ENCODE measurements around the gene CALML5. TPM values are rescaled to one million over a fixed set of nuclear protein-coding genes. Genes with fewer than 3 reads are reported as not detected.

CALML5 gene
- total and polyA plus RNA-seq, 7 donors = not detected

DNA sequence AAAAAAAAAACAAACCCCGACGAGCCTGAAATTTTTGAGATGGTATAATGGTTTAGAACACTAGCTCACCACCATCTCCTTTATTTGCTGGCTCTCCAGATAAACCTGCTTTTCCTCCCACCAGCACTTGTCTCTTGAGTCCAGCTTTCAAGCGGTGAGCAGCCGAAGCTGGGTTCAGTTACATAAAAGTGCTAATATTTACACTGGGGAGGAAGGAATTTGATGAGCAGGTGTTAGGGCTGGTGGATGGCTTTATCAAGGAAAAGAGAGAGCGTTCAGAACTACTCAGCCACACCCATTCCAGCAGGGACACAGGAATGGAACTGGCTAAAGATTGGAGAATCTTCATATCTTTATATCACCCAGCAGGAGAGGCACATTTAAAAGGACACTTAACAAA lies 18.8 kb upstream of the CALML5 start:
- Histone ChIP-seq H3K4me1 (no peaks in the 10 kb centered on the region), H3K4me3 (no peak overlapping the region), H3K9me3 (no peaks in the 10 kb centered on the region), H3K27me3 (no peaks in the 10 kb centered on the region), H3K27ac (no peak overlapping the region), H3K36me3 (no peaks in the 10 kb centered on the region)
- intact Hi-C loops (cut with DNase I) = no loop called here
- peak; percentile 42 for DNase-seq
- no peak for TF ChIP-seq EP300 (IDR thresholded peaks at IDR 0.05)
- TF ChIP-seq, protein P1, sequence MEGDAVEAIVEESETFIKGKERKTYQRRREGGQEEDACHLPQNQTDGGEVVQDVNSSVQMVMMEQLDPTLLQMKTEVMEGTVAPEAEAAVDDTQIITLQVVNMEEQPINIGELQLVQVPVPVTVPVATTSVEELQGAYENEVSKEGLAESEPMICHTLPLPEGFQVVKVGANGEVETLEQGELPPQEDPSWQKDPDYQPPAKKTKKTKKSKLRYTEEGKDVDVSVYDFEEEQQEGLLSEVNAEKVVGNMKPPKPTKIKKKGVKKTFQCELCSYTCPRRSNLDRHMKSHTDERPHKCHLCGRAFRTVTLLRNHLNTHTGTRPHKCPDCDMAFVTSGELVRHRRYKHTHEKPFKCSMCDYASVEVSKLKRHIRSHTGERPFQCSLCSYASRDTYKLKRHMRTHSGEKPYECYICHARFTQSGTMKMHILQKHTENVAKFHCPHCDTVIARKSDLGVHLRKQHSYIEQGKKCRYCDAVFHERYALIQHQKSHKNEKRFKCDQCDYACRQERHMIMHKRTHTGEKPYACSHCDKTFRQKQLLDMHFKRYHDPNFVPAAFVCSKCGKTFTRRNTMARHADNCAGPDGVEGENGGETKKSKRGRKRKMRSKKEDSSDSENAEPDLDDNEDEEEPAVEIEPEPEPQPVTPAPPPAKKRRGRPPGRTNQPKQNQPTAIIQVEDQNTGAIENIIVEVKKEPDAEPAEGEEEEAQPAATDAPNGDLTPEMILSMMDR (IDR thresholded peaks at IDR 0.05) = no peak
- 13 to 67% methylated on average over 5 of the region's 5 CpGs for WGBS, 2 donors

DNA sequence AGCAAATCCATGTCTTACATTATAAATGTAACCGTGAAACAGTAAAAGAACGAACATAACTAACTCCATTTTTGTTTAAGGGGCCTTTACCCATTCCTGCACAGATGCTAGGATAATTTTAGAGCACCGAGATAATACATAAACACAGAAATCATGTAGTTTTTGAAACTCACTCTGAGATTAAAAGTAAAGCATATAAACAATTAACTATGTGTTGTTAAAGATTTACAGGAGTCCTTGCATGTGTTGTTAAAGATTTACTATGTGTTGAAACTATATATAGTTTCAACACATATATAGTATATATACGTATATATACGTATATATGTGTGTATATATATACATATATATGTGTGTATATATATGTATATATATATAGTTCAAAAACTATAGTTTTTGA lies 18.2 kb upstream of the CALML5 start:
- Histone ChIP-seq H3K27me3 (no peaks in the 10 kb centered on the region), H3K27ac (no peak overlapping the region), H3K4me3 (no peak overlapping the region), H3K4me1 (no peaks in the 10 kb centered on the region), H3K36me3 (no peaks in the 10 kb centered on the region), H3K9me3 (no peaks in the 10 kb centered on the region)
- WGBS, 2 donors = 11 to 62% methylated on average over 5 of the region's 5 CpGs
- DNase-seq = no peak
- intact Hi-C loops (cut with DNase I) = no loop called here
- no peak for TF ChIP-seq POLR2A (IDR thresholded peaks at IDR 0.05)
- no peak for TF ChIP-seq POLR2AphosphoS5 (IDR thresholded peaks at IDR 0.05)

DNA sequence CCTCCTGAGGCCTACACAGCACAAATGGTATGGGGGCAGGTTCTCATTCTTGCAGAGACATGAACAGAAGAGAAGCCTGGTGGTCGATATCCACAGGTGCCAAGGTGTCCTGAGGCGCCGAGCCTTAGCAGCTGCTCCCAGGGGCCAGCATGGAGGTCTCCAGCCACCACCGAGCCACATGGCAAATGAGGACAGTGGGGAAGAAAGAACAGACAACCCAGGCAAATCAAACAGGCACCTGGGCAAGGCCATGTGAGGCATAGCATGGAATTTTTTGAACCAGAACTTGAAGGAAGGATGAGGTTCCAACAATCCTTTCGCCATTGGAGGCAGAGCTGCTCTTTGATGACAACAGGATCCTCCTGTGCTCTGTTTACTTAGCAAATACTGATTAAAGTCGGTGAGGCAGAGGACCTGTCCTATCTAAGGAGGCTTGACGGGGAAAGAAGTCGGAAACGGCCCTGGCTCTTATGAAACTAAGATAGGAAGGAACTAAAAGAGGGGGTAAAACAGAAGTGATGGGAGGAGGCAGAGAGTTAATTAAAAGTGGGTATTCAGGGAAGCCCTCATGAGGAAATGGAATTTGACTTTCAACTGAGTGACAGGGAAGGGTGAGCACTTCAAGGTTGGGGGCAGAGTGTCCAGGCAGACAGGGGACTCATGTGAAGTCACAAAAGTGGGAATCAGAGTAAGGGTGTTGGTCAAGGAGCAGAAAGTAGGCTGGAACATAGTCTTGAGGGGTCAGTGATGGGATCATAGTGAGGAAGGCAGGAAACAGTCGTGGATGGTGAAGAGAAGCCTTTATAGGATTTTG lies 16.8 kb upstream of the CALML5 start:
- no peaks in the 10 kb centered on the region for H3K9me3 ChIP-seq
- peak; percentile 19 for DNase-seq

DNA sequence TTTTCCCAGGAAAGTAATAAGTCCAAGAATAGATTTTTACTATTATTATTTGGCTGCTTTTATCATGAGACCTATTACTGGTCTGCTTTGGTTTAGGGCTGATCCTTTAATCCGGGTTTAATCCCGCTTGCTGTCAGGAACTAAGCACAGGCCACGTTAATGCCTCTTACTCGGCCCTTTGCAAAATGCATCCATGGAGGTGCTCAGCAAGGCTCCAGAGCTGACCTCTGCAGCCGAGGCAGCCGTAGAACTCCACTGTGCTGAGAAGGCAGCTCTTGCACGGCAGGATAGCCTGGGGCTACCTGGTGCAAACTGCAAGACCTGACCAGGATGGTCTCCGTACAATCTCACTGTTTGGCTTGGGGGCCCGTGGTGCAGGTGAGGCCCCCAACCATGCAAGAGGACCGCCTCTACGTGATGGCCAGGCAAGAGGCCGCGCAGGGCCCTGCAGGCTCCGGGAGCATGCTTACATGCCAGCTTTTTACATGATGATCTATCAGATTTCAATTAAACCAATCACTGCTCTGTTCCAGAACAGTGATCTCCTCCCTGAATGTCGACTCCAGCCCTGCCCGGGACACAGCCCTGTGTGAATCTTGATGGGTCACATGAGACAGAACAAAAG lies 15.0 kb upstream of the CALML5 start:
- Histone ChIP-seq H3K4me1 (no peaks in the 10 kb centered on the region), H3K27ac (no peak overlapping the region), H3K9me3 (no peaks in the 10 kb centered on the region), H3K27me3 (no peaks in the 10 kb centered on the region), H3K4me3 (no peak overlapping the region), H3K36me3 (no peaks in the 10 kb centered on the region)
- TF ChIP-seq EP300 (IDR thresholded peaks at IDR 0.05) = no peak
- TF ChIP-seq, protein P1 (IDR thresholded peaks at IDR 0.05) = no peak
- TF ChIP-seq POLR2AphosphoS5 (IDR thresholded peaks at IDR 0.05) = no peak
- TF ChIP-seq POLR2A (IDR thresholded peaks at IDR 0.05) = no peak
- 85 to 86% methylated on average over 16 of the region's 16 CpGs for WGBS, 2 donors
- peak; percentile 58 for DNase-seq
- intact Hi-C loops (cut with DNase I) = no loop called here

More for the DNA sequence above, 16.8 kb upstream of the CALML5 start:
- Histone ChIP-seq H3K4me3 (no peak overlapping the region), H3K36me3 (no peaks in the 10 kb centered on the region), H3K27me3 (no peaks in the 10 kb centered on the region), H3K27ac (no peak overlapping the region), H3K4me1 (no peaks in the 10 kb centered on the region)
- no peak for TF ChIP-seq POLR2AphosphoS5 (IDR thresholded peaks at IDR 0.05)
- TF ChIP-seq, protein P1 (IDR thresholded peaks at IDR 0.05) = no peak
- TF ChIP-seq EP300 (IDR thresholded peaks at IDR 0.05) = no peak
- TF ChIP-seq POLR2A (IDR thresholded peaks at IDR 0.05) = no peak
- intact Hi-C loops (cut with DNase I) = no loop called here
- 57 to 72% methylated on average over 10 of the region's 10 CpGs for WGBS, 2 donors

DNA sequence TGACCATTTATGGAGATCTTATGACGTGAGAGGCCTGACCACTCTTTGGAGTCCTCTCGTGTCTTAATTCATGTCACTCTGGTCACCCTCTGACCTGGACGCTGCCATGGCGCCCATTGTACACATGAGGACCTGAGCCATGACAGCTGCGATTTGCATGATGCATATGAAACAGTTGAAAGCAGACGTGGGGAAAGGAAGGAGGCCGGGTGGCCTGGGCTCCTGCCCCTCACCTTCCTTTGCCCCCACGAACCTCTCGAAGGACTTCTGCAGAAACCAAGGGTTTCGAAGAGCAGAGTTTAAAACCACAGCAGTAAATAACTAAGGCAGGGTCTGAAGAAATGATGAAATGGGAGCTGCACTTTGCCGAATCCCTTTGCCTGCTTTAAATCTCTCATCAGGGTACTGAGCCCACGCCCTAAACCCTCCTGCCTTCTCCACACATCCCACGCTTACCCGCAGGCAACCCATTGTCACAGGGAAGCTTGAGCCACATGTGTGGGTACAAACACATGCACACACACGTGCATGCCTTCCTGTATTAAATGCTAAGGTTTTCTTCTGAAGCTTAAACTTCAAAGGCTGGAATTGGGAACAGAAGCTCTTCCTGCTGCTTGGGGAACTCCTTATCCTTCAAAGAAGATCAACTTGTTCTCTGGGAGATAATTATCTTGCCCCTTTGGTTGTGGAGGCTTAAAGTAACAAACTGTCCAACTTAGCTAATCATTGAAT lies 13.7 kb upstream of the CALML5 start:
- TF ChIP-seq, protein P1 (IDR thresholded peaks at IDR 0.05) = no peak
- TF ChIP-seq POLR2AphosphoS5 (IDR thresholded peaks at IDR 0.05) = no peak
- TF ChIP-seq EP300 (IDR thresholded peaks at IDR 0.05) = no peak
- TF ChIP-seq POLR2A (IDR thresholded peaks at IDR 0.05) = no peak
- intact Hi-C loops (cut with DNase I) = no loop called here
- Histone ChIP-seq H3K36me3 (no peaks in the 10 kb centered on the region), H3K9me3 (no peaks in the 10 kb centered on the region), H3K4me1 (no peaks in the 10 kb centered on the region), H3K27me3 (no peaks in the 10 kb centered on the region), H3K4me3 (no peak overlapping the region), H3K27ac (no peak overlapping the region)
- 84 to 93% methylated on average over 15 of the region's 15 CpGs for WGBS, 2 donors
- DNase-seq = peak; percentile 43
